Stimulated activated CD8-positive, alpha-beta memory T cell treated with anti-CD3 and anti-CD28 coated beads, Interleukin-4, amount 100 ng/mL, for 4 hours (primary cell): ENCODE results near the gene ACAD8.
"Not testable (repeated sequence)": the region's sequence is repeated elsewhere in the genome, so short reads cannot be mapped to it uniquely, and the experiment has no call there.

ENCODE experiments used
- DNase-seq, 2 donors: peaks; one replicate each; pipeline ENCODE4 v3.0.0-alpha.2; 2020; ENCODE audit warnings: low read depth in 2 of 2, low spot score in 1 of 2

The ACAD8 gene

DNA sequence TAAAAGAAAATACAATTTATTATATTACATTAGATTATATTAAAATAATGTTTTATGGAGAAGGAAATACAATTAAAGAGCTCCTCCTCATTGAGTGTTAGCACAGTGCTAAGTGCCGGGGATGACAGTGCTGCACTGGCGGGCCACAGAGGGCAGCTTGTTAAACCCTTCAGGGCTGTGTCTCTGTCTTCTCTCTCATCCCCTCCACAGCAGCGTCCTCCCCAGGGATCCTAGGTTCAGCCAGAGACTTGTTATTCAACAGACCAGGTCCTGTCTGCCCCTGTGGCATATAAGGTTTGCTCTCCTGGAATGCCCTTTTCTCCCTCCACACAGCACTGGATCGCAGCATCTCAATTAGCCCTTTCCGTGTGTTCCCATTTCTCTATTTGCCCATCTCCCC is 14.4 kb upstream of the ACAD8 start:
- no peak for DNase-seq

DNA sequence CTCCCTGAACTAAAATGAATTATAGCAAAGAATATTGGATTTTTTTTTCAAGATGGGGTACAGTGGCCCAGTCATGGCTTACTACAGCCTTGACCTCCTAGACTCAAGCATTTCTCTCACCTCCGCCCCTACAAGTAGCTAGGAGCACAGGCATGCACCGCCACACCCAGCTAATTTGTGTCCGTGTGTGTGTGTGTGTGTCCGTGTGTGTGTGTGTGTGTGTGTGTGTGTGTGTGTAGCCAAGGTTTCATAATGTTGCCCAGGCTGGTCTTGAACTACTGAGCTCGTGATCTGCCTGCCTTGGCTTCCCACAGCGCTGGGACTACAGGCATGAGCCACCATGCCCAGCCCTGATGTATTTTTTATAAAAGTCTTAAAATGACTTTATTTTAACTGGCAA is 12.8 kb upstream of the ACAD8 start:
- no peak for DNase-seq

DNA sequence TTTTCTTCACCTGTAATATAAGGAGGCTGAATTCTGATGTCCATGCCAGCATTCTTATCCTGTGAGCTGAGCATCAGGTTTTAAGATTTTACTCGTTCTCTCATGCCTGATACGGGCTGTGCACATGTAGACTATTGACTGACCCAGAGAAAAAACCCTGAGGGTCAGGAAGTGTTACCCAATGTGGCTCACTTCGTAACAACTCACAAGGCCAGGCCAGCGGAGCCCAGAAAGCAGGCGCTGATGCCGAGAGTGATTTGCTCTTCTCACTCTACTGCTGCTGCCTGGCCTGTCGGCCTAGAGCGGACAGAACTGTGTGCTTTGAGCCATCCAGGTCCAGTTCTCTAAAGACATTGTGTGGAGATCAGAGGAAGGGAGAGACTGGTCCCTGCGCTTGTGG is 11.0 kb upstream of the ACAD8 start:
- DNase-seq = no peak

DNA sequence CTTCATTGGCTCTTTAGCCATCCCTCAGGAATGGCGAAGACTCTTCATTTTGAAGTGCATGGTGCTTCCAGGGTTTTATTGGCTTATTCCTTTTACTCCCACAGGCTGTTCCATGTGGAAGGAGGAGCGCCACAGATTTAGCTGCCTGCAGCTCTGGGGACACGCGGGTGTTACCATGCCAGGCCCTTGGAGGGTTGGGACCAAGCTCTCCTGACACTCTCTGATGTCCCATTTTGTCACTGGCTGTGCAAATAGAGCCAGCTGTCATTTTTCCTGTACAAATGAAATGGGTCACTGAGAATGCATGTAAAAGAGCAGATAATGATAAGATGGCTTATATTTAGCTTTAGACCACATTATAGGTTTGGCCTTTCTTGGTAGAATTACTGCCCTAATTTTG is 9.5 kb upstream of the ACAD8 start:
- DNase-seq = no peak

- no peak for DNase-seq
Measured at GRCh38 chr11:134244593-134244992, 8.8 kb upstream of the ACAD8 start.

GRCh38 chr11:134245434-134245833 is 7.9 kb upstream of the ACAD8 start:
- DNase-seq = no peak

- no peak for DNase-seq
Measured at GRCh38 chr11:134246100-134246499, 7.3 kb upstream of the ACAD8 start.

DNA sequence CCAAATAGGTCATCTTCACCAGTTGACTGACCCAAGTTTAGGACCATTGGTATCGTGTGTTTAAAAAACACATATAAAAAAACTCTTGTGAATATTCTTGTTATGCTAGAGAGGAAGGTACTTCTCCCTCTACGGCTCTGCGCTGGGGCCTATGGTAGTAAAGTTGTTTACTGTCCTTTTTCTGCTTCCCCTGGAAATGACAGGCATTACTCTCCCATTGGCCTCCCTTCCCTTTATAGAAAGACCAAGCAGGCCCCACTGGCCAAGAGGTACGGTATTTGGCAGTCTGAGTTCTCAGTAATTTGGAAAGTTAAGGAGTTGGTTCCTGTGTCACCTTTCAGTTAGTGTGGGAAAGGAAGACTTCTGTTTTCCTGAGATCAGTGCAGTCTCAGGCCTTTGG is 6.7 kb upstream of the ACAD8 start:
- no peak for DNase-seq

- no peak for DNase-seq
Measured at GRCh38 chr11:134248910-134249480, 4.4 kb upstream of the ACAD8 start.

GRCh38 chr11:134250246-134250645 is 3.1 kb upstream of the ACAD8 start:
- DNase-seq = no peak

GRCh38 chr11:134250675-134251074 is 2.7 kb upstream of the ACAD8 start:
- no peak for DNase-seq

GRCh38 chr11:134252346-134253187 is 801 bp upstream of the ACAD8 start:
- DNase-seq = no peak

DNA sequence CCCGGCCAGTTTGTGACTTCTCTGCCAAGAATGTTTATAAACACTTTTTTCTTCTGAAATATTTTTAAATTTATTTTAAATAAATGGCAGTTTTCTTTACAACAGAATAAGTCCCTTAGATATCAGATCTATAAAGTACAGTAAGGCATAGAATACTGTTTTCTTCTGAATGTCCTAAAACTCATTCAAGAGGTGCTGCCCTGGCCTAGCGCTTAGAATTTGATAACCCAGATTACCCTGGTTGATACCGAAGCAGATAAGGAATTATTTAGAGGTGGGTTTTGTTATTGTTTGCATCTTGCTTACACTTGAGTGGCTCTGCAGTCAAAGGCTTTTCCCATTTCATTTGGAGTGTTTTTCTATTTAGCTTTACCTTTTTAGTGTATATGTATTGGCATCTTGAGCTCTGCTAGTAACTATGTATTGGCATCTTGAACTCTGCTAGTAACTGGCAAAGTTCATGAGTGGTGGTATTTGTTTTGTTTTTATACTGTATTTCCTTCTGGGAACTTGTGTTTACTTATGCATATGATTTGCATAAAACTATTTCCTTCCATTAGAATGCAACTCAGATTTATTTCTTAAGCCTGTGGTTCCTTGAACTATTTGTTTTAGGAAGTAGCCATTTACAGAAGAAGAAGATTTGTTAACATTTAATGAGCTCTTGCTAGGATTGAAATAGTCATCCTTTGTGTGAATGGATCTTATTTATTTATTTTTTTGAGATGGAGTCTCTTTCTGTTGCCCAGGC is 1.2 kb downstream of the ACAD8 start:
- DNase-seq = no peak

DNA sequence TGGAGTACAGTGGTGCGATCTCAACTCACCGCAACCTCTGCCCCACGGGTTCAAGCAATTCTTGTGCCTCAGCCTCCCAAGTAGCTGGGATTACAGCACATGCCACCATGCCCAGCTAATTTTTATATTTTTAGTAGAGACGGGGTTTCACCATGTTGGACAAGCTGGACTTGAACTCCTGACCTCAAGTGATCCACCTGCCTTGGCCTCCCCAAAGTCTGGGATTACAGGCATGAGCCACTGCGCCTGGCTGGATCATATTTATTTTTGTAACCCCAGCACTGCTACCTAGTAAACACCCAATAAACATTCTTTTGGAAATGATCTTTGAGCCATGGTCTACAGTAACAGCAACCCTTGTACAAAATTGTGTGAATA is 1.8 kb downstream of the ACAD8 start:
- not testable (repeated sequence) for DNase-seq

- DNase-seq = no peak
Measured at GRCh38 chr11:134257101-134257500, 3.7 kb downstream of the ACAD8 start.

- DNase-seq = no peak
Measured at GRCh38 chr11:134258577-134258976, 5.2 kb downstream of the ACAD8 start.

DNA sequence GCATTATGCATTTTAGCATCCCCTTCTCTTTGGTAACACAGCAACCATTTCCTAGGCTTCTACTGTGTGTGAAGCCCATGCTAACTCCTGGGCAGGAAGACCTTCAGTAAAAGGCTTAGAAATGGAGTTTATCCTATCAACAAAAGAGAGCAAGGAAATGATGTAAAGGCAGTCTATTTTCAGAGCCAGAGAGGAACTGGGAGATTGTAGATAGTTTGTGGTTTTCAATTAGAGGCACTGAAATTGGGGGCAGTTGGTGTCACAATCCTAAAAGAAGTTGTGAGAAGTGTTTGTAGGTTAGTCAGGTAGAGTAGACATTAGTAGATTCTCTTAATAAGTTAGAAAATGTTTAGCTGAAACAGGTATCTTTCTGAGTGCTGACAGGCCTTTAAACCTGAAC is 7.1 kb downstream of the ACAD8 start:
- no peak for DNase-seq

DNA sequence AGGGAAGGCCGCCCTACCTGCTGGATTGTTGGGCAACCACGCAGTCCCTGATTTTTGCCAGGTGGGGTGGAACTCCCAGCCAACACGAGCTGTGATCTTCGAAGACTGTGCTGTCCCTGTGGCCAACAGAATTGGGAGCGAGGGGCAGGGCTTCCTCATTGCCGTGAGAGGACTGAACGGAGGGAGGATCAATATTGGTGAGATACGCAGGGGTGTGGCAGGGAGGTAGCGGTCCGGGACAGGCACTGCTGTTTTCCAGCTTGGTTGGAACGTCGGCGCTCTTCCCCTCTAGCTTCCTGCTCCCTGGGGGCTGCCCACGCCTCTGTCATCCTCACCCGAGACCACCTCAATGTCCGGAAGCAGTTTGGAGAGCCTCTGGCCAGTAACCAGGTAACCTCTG is 7.6 kb downstream of the ACAD8 start:
- no peak for DNase-seq

- no peak for DNase-seq
Measured at GRCh38 chr11:134261626-134262488, 8.5 kb downstream of the ACAD8 start.

GRCh38 chr11:134264966-134265764 is 11.8 kb downstream of the ACAD8 start:
- DNase-seq = no peak

DNA sequence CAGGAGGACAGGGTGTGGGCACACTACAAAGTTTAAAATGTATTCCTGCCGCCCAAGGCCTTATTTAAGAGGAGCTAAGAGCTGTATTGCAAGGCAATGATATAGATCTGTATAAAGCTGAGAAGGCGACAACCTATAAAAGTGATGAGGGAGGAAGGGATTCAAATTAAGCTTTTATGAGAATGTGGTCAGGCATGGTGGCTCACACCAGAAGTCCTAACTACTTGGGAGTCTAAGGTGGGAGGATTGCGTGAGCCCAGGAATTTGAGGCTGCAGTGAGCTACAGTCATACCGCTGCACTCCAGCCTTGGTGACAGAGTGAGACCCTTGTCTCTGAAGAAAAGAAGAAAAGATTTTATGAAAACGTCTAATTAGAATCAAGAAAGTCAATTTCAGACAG is 13.1 kb downstream of the ACAD8 start:
- DNase-seq = no peak
